Measurements from ENCODE around the gene KIF1B.

The KIF1B gene

GRCh38 chr1:10209905-10210810 lies at the start of gene KIF1B (continued):
- TF ChIP-seq HOXA7 (CRISPR knock-in tag; IDR thresholded peaks at IDR 0.05; ENCODE audit: borderline replicate concordance) (no peak), ZNF404 (tag by site-specific recombination; IDR thresholded peaks at IDR 0.05) (no peak), ZNF37A (tag by site-specific recombination; IDR thresholded peaks at IDR 0.05) (no peak), ZNF670 (tag by site-specific recombination; IDR thresholded peaks at IDR 0.05; ENCODE audit: low read depth) (no peak), YY2 (tag by site-specific recombination; IDR thresholded peaks at IDR 0.05) (no peak), ZNF350 (tag by site-specific recombination; IDR thresholded peaks at IDR 0.05) (no peak), ZNF830 (tag by site-specific recombination; IDR thresholded peaks at IDR 0.05; ENCODE audit: low read depth) (no peak), KLF8 (tag by site-specific recombination; IDR thresholded peaks at IDR 0.05) (peak; percentile 97), MEIS1 (CRISPR knock-in tag; IDR thresholded peaks at IDR 0.05; ENCODE audit: borderline replicate concordance) (no peak), ZNF776 (tag by site-specific recombination; IDR thresholded peaks at IDR 0.05; ENCODE audit: borderline replicate concordance) (no peak), ZNF335 (tag by site-specific recombination; conservative IDR thresholded peaks at IDR 0.05) (peak; percentile 96), ZNF747 (tag by site-specific recombination; IDR thresholded peaks at IDR 0.05) (no peak), ZNF529 (tag by site-specific recombination; IDR thresholded peaks at IDR 0.05; ENCODE audit: insufficient replicate concordance) (no peak), KLF10 (tag by site-specific recombination; IDR thresholded peaks at IDR 0.05) (peak; percentile 56; the same call in 1 of the 2 replicates), ZNF248 (tag by site-specific recombination; IDR thresholded peaks at IDR 0.05) (no peak), ZNF639 (tag by site-specific recombination; IDR thresholded peaks at IDR 0.05) (peak; percentile 83), OSR2 (tag by site-specific recombination; IDR thresholded peaks at IDR 0.05) (no peak), EGR2 (tag by site-specific recombination; IDR thresholded peaks at IDR 0.05; ENCODE audit: low read depth) (peak; percentile 73; the same call in 1 of the 2 replicates), ZNF266 (tag by site-specific recombination; IDR thresholded peaks at IDR 0.05; ENCODE audit: low read depth) (no peak), MZF1 (tag by site-specific recombination; IDR thresholded peaks at IDR 0.05; ENCODE audit: borderline replicate concordance) (peak; percentile 46; the same call in 1 of the 2 replicates), ZNF211 (tag by site-specific recombination; IDR thresholded peaks at IDR 0.05; ENCODE audit: low read depth) (no peak), ZXDB (tag by site-specific recombination; IDR thresholded peaks at IDR 0.05) (peak; percentile 90), ZNF157 (tag by site-specific recombination; IDR thresholded peaks at IDR 0.05) (no peak), ZNF433 (tag by site-specific recombination; IDR thresholded peaks at IDR 0.05; ENCODE audit: low read depth) (no peak), MYNN (tag by site-specific recombination; IDR thresholded peaks at IDR 0.05; ENCODE audit: borderline replicate concordance) (peak; percentile 45; the same call in 1 of the 2 replicates), HOXD13 (CRISPR knock-in tag; IDR thresholded peaks at IDR 0.05; ENCODE audit: borderline replicate concordance) (no peak), ZNF623 (tag by site-specific recombination; IDR thresholded peaks at IDR 0.05) (0 out of 2 replicates have a peak, but pooled peaks have one; percentile 17), ZEB2 (tag by site-specific recombination; IDR thresholded peaks at IDR 0.05) (peak; percentile 99), ZNF585B (tag by site-specific recombination; IDR thresholded peaks at IDR 0.05) (no peak), ZNF658 (tag by site-specific recombination; IDR thresholded peaks at IDR 0.05) (no peak), ZNF10 (tag by site-specific recombination; IDR thresholded peaks at IDR 0.05) (no peak), ZNF16 (tag by site-specific recombination; IDR thresholded peaks at IDR 0.05; ENCODE audit: low read depth) (no peak), ZNF121 (tag by site-specific recombination; IDR thresholded peaks at IDR 0.05) (no peak), ZNF629 (tag by site-specific recombination; IDR thresholded peaks at IDR 0.05) (peak; percentile 83), ELK4 (IDR thresholded peaks at IDR 0.05; ENCODE audit: borderline replicate concordance, low read depth, low read length) (no peak), ZFP37 (tag by site-specific recombination; IDR thresholded peaks at IDR 0.05) (peak; percentile 77), ZNF561 (tag by site-specific recombination; IDR thresholded peaks at IDR 0.05; ENCODE audit: borderline replicate concordance) (peak; percentile 83), ZNF341 (tag by site-specific recombination; IDR thresholded peaks at IDR 0.05; ENCODE audit: low read depth) (peak; percentile 93)
- TF ChIP-seq, protein P1, sequence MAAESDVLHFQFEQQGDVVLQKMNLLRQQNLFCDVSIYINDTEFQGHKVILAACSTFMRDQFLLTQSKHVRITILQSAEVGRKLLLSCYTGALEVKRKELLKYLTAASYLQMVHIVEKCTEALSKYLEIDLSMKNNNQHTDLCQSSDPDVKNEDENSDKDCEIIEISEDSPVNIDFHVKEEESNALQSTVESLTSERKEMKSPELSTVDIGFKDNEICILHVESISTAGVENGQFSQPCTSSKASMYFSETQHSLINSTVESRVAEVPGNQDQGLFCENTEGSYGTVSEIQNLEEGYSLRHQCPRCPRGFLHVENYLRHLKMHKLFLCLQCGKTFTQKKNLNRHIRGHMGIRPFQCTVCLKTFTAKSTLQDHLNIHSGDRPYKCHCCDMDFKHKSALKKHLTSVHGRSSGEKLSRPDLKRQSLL (tag by site-specific recombination; IDR thresholded peaks at IDR 0.05), result no peak
